ENCODE data around the gene TREM2.

- TF ChIP-seq CTCF (IDR thresholded peaks at IDR 0.05) (no peak), POLR2A (IDR thresholded peaks at IDR 0.05) (no peak)
Measured at GRCh38 chr6:41179163-41179562, 16.2 kb upstream of the TREM2 start.

Data from body of pancreas (tissue), 4 donors.